HG02938 (cell line): ENCODE results near the gene NOS1.
"Not testable (repeated sequence)": the region's sequence is repeated elsewhere in the genome, so short reads cannot be mapped to it uniquely, and the experiment has no call there.

Experiments
- ATAC-seq: cut with Tn5 transposase; IDR thresholded peaks from one replicate; pipeline ENCODE4 v1.9.1; 2021; ENCODE audit warnings: mild to moderate bottlenecking, moderate library complexity; ENCODE audit not compliant: unreplicated experiment

Gene NOS1

DNA sequence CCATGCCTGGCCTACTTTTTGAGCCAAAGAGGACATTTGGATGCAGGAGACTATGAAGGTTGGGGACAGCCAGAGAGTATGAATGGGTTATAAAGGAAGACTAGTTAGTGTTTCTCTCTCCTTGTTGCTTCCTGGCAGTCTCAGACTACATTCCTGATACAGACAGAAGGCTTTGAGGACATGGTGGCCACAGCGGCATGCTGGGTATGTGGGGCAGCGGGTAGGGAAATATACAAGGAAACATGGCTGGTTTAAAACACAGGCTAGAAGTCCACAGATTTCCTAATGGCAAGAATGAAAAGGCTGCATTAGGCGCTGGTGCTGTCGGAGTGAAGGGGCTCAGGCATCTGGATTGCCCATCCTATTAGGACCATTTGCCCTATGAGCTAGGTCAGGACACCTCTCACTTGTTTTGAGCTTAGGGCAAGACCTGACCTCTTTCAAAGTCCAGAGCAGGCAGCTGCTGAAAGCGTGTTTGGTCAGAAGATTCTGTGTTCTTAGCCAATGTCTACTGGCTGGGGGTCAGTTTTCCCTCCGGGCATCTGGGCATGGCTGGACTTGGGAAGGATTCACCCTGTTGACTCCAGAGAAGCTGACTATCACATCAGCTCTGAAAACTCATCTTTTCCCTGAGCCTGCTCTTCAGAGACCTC, 151.0 kb downstream of the NOS1 start:
- no peak for ATAC-seq

DNA sequence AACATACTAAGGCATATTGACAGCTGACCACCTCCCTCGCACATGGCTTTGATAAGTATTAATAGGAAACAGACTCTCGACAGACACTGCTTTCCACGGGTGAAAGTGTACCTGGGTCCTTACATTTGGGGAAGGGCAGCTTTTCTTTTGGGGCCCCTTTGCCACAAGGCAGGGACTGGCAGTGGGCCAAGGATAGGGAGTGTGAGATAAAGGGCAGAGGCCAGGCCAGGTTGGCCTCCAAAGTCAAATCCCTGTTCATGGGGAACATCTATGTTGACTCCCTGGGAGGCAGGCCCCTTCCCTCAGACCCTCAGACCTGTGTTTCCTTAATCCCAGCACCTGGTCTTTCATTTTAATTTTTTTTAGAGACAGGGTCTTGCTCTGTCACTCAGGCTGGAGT, 151.8 kb downstream of the NOS1 start:
- no peak for ATAC-seq

DNA sequence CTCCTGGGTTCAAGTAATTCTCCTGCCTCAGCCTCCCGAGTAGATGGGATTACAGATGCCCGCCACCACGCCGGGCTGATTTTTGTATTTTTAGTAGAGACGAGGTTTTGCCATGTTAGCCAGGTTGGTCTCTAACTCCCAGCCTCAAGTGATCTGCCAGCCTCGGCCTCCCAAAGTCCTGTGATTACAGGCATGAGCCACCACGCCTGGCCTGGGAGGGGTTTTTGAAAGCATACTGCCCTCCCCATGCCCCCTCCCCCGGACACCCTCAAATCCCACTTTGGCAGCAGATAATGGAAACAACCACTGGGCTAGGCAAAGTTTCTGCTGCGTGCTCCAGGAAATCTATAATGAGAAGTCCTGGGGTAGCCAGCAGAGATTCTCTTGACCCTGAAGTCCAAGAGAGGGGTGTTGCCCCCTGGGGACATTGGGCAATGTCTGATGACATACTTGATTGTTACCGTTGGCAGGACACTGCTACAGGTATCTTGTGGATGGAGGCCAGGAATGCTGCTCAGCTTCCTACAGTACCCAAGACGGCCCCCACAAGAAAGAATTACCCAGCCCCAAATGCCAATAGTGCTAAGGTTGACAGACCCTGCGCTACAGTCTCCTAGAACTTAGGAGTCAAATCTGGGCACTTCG, 152.5 kb downstream of the NOS1 start:
- no peak for ATAC-seq

DNA sequence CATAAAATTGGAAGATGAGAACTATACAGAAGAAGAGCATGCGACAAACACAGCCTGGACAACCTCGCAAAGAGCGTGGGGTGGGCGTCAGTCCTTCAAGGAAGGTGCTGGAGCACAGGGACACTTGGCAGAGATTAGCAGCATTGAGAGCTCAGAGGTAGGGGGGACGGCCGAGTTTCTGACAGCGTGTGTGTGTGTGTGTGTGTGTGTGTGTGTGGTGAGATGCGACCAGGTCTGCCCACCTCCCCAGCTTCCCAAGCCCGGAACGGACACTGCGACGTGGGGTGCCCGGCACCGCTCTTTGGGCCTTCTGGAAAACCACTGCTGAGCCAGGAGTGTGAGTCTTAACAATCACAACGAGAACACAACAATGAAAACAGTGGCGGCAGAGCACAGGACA, 153.2 kb downstream of the NOS1 start:
- no peak for ATAC-seq

DNA sequence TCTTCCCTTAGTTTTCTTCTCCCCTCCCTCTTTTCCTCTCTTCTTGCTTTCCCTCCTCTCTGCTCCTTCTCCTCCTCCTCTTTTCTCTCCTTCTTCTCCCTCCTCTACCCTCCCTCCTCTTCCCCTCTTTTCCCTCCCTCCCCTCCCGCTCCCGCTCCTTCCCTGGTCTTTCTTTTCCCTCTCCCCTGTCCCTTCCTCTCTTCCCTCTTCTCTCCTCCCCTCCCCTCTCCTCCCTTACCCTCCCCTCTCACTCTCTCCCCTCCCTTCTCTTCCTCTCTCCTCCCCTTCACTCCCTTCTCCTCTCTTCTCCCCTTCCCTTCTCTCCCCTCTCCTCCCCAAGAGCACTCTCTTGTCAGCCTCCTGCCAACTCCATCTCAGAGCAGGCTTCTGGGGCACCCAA, 153.8 kb downstream of the NOS1 start:
- no peak for ATAC-seq

DNA sequence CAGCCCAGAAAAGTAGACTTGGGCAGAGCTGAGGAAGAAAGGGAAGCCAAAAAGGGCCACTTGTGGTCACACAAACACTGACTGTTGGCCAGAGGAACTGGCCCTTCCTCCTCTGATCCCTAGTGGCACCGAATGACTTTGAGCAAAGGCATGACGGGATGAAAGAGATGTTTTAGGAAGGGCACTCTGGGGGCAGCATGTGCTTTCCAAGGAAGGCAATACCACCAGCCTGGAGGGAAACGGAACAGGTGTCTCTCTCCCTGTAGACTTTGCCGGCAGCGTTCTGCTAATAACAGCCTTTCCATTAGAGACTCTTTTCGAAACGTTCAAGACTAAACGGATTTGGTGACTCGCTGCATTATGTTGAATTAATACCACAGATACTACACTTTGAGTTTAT, 158.9 kb downstream of the NOS1 start:
- no peak for ATAC-seq

DNA sequence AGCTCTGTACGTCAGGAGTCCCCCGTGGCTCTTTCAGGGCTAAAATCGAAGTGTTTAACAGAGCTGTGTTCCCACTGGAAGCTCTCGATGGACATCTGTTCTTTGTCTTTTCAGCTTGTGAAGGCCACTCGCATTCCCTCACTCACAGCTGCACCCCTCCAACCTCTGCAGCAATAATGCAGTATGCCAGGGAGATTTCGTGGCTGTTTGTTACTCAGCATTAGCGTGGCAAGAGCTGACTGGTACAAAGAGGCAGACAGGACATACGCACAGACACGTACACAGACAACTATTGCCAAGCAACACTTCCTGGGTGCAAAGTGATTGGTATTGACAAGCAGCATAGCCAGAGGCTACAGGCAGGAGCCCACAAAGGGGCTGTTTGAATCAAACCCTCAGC, 159.4 kb downstream of the NOS1 start:
- no peak for ATAC-seq

DNA sequence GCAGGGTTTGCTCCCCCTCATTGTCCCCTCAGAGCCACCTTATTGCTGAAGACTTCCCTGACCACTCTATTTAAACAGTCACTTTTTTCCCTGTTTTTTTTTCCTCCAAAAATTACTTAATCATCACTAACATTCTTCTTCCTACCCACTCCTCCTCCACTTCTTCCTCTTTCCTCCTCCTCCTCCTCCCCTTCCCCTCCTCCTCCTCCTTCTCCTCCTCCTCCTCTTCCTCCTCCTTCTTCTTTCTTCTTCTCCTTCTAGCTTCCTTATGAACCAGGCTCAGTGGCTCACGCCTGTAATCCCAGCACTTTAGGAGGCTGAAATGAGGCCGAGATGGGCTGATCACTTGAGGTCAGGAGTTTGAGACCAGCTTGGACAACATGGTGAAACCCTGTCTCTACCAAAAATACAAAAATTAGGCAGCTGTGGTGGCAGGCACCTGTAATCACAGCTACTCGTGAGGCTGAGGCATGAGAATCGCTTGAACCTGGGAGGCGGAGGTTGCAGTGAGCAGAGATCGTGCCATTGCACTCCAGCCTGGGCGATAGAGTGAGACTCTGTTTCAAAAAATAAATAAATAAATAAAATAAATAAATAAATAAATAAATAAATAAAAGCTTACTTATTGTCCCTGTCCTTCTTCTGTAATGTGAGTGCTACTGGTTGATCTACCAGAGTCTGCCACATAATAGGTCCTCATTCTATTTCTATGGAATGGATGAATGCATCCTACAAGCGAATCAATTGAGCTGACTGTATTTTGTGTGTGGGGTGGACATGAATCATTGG, 161.3 kb downstream of the NOS1 start:
- not testable (repeated sequence) for ATAC-seq

DNA sequence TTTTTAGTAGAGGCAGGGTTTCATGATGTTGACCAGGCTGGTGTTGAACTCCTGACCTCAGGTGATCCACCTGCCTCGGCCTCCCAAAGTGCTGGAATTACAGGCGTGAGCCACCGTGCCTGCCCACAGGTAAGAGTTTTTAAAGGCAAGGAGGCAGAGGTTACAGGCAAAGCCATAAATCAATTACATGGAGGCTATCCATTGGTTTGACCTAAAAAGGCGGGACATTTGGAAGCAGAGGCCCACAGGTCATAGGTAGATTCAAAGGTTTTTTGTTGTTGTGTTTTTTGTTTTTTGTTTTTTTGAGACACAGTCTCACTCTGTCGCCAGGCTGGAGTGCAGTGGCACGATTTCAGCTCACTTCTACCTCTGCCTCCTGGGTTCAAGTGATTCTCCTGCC, 165.1 kb downstream of the NOS1 start:
- not testable (repeated sequence) for ATAC-seq

DNA sequence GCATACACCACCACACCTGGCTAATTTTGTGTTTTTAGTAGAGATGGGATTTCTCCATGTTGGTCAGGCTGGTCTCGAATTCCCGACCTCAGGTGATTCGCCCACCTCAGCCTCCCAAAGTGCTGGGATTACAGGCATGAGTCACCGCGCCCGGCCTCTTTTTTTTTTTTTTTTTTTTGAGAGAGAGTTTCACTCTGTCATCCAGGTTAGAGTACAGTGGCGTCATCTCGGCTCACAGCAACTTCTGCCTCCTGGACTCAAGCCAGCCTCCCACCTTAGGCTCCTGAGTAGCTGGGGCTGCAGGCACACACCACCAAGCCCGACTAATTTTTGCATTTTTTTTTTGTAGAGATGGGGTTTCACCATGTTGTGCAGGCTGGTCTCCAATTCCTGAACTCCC, 166.4 kb downstream of the NOS1 start:
- not testable (repeated sequence) for ATAC-seq

DNA sequence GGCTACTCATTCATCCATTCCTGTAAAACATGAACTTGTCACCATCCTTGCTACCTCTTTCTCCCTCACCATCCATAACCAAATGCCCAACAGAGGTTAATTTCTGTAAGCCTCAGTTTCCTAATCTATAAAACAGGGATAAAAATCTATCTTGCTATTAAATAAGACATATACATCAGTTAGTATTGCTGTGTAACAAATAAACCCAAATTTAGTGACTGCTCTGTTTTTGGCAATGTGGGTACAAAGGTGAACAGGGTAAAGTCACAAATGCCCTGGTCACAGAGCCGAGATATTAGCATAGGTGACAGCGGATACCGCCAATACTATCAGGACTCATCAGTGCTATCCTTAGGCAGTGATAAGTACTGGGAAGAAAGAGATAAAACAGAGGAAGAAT, 167.5 kb downstream of the NOS1 start:
- no peak for ATAC-seq

DNA sequence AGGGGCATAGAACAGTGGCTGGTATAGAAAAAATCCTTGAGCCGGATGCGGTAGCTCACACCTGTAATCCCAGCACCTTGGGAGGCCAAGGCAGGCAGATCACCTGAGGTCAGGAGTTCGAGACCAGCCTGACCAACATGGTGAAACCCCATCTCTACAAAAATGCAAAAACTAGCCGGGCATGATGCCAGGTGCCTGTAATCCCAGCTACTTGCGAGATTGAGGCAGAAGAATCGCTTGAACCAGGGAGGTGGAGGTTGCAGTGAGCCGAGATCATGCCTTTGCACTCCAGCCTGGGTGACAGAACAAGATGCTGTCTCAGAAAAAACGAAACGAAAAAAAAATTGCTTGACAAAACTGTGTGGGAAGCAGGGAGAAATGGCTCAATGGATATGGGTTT, 168.8 kb downstream of the NOS1 start:
- ATAC-seq: not testable (repeated sequence)

DNA sequence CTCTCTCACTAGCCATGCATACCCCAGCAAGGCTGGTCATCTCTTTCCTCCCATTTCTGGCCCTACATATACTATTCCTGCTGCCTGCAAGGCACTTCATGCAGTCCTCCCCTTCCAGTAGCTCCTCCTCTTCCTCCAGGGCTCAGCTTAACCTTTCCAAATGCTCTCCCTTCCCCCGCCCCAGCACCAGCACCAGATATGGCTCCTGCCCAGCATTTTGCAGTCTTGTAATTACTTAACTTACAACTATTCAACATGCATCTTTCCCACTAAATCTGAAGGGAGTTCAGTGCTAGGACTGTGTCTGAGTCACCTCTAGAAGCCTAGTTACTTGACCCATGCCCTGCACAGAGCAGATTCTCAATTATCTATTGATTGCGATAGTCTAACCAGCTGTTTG, 169.4 kb downstream of the NOS1 start:
- ATAC-seq: no peak

DNA sequence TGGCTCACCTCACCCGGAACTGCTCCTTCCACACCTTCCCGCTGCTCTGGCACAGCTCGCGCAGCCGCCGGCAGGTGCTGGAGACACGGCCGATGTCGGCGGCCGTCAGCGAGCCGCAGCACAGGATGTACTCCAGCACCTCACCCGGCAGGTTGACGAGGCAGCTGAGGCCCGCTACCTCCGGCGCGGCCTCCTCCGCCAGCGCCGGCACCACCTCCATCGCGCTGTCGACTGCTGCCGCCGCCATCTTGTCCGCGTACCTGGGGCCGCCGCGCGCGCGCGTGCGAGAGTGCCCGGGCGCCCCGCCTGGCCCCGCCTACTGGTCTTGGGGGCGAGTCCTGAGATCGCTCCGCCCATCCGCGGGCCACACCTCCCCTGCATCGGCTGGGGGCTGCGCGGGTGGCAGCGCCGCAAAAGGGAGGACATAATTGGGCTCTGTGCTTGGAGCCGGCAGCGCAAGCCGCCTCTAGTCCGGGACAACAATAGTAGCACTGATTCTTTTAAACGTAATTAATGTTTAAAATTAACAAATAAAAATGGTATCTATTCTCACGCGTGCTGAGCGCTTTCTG, 171.1 kb downstream of the NOS1 start, which contains the start of gene FBXO21:
FBXO21 (minus strand) TSS at position 261 of the 572 bp plus-strand sequence; CDS start at position 247, 14 bp downstream.
- ATAC-seq: peak; percentile 82

DNA sequence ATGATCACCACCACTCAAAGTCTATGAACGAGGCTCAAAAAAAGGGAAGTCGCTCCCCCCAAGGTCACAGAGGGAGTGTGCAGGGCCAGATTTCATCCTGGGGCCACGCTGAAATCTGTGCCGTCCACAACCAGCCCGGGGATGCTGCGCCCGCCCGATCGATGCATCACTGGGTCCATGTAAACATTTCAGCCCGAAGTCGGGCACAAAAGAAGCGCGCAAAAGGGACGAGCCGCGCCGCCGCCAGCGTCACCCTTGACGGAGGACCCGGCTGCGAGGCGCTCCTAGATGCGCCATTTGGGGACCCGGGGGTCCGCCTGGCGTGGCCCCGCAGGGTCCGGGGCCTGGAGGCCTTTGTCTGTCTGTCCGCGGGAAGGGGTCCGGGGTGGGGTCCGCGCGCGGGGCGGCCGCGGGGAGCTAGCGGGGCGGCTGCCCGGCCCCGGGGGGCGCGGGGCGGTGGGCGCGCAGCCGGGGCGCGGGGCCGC, 171.7 kb downstream of the NOS1 start:
- peak; percentile 45 for ATAC-seq

DNA sequence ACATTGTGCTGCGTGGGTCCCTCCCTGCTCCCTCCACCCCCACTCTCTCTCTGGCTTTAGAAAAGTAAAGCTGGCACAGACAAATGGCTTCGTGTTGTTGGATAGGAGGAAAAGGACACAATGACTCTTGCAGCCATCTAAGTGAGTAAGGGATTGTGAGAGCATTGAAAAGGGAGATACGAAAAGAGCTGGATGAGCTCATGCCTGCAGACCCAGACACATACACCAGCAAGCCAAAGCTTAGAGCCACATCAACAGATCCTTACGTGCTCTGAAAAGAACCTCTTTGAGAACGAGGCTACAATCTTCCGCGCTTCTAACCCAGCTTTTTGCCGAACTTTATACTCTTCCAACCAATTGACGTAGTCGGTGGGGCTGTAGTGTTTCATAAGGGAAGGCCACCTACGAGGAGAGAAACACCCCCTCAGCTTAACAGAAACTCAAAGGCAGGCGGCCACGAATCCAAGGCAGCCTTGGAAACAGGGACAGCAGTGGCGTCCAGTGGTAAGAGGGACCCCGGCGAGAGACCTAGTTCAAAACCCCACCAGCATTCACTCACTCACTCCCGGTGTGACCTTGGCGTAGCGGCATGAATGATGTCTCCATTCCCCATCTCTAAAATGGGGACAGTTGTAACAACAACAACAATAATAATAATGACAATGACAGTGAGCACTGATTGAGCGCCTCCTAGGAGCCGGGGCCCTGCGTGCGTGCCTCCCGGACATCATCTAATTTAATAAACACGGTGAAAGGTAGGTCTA, 172.3 kb downstream of the NOS1 start:
- ATAC-seq: no peak

DNA sequence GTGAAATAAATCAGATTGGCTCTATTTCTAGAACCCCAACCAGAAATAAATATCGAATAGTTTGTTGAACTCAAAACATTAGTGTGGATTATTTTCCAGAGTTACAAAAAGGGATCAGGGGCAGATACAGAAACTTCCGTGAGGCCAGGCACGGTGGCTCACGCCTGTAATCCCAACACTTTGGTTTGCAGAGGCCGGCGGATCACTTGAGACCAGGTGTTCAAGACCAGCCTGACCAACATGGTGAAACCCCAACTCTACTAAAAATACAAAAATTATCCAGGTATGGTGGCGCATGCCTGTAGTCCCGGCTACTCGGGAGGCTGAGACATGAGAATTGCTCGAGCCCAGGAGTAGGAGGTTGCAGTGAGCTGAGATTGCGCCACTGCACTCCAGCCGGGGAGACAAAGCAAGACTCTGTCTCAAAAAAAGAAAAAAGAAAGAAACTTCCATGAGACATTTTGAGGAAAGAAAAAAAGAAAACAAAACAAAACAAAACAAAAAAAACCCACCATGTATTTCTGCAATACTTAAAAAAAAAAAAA, 173.2 kb downstream of the NOS1 start:
- ATAC-seq: no peak

DNA sequence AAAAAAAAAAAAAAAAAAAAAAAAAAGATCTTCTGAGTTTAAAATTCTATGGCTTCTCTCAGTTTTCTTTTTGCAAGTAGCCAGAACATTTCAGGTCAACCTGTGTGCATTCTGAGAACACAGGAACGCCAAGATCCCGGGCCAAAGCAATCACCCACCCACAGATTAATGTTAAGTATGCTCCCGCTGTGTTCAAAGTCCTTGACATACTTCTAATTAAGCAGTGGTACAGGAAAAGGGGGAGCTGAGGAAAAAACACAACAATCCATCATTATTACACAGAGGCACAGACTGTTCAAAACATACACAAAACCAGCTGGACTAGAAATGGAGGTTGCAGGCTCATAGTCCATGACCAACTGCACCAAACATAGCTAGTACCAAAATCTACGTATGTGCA, 174.0 kb downstream of the NOS1 start:
- no peak for ATAC-seq

DNA sequence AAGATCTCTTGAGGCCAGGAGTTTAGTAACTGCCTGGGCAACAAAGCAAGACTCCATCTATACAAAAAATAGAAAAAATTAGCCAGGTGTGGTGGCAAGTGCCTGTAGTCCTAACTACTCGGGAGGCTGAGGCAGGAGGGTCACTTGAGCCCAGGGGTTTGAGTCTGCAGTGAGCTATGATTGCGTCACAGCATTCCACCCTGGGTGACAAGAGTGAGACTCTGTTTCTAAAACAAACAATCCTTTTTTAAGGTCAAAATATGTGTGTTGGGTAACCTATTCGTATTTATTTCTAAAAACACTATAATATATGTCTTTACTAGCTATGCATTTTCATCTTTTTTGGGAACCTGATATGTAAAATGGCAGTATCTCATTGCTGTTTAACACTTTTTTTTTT, 178.6 kb downstream of the NOS1 start:
- ATAC-seq: no peak

DNA sequence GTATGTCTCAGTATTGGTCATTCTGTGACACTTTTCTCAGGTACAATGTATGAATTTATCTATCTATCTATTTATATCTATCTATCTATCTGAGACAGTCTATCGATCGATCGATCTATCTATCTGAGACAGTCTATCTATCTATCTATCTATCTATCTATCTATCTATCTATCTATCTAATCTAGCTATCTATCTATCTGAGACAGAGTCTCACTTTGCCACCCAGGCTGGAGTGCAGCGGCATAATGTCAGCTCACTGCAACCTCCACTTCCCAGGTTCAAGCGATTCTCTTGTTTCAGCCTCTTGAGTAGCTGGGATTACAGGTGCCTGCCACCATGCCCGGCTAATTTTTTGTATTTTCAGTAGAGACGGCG, 180.0 kb downstream of the NOS1 start:
- ATAC-seq: not testable (repeated sequence)
